Measurements from ENCODE around the gene SERPINB13. TPM values are rescaled to one million over a fixed set of nuclear protein-coding genes. Genes with fewer than 3 reads are reported as not detected.

Gene SERPINB13
- total RNA-seq, 1 donor from 2014 or later: 21.2 TPM

GRCh38 chr18:63648241-63648640 is 61.1 kb downstream of the SERPINB13 start:
- no peak for DNase-seq

Other genes with a start within 250 kb of the SERPINB13 start
- gene KDSR, start 220.1 kb upstream of the SERPINB13 start, total RNA-seq: 36.8 TPM
- 46.6 TPM for gene VPS4B, start 164.9 kb upstream of the SERPINB13 start, total RNA-seq
- gene SERPINB5, start 110.4 kb upstream of the SERPINB13 start, total RNA-seq: 130 TPM
- gene SERPINB12, start 45.0 kb upstream of the SERPINB13 start, total RNA-seq: 64.6 TPM
- gene SERPINB4, start 56.9 kb downstream of the SERPINB13 start, total RNA-seq: 29.1 TPM
- gene SERPINB3, start 74.5 kb downstream of the SERPINB13 start, total RNA-seq: 49.5 TPM
- gene SERPINB11, start 115.6 kb downstream of the SERPINB13 start, total RNA-seq: not detected
- 14.6 TPM for gene SERPINB7, start 188.1 kb downstream of the SERPINB13 start, total RNA-seq